IMR-90 (cell line): Measurements from ENCODE around the gene TIGD1. TPM values are rescaled to one million over a fixed set of nuclear protein-coding genes. Genes with fewer than 3 reads are reported as not detected.

Experiments
- ATAC-seq: fragments of 200-7000 bp; cut with Tn5 transposase; 2 replicates; pipeline ENCODE4 v1.9.1; 2020; ENCODE audit warnings: low read depth, mild to moderate bottlenecking, moderate library complexity
- BruUV-seq: library from RNA; stranded (reverse); fragments of 400-500 nt; replicated peaks from 2 replicates; lab custom pipeline; 2021; lab: Mats Ljungman, UMichigan
- CTCF ChIA-PET: fragments of 300-600 bp; formaldehyde crosslinking; extraction: SDS; loops from one replicate; lab custom pipeline; 2021; ENCODE audit warnings: antibody characterized with exemption; lab: Yijun Ruan, JAX
- POLR2A ChIA-PET: fragments of 300-600 bp; sonication (Branson Sonifier 250); formaldehyde crosslinking; loops from one replicate; lab custom pipeline; 2022; ENCODE audit warnings: antibody characterized with exemption; ENCODE audit not compliant: unreplicated experiment; lab: Charles Lee
- DNase-seq: peaks from one replicate; pipeline ENCODE4 v3.0.0; 2013
- H2AFZ ChIP-seq: replicated peaks from 2 replicates; pipeline ENCODE3; 2013; ENCODE audit warnings: low read length, mild to moderate bottlenecking; ENCODE audit not compliant: poor library complexity
- H2AK5ac ChIP-seq: 2 replicates; pipeline ENCODE4 v1.6.1; 2013; ENCODE audit warnings: low read depth, low read length, inconsistent platforms
- H2AK9ac ChIP-seq: replicated peaks from 2 replicates; pipeline ENCODE3; 2013; ENCODE audit warnings: mild to moderate bottlenecking, low read depth, low read length, moderate library complexity; ENCODE audit not compliant: poor library complexity
- H2BK120ac ChIP-seq: 2 replicates; pipeline ENCODE4 v1.6.1; 2013; ENCODE audit warnings: low read depth, low read length, inconsistent platforms
- H2BK15ac ChIP-seq: 3 replicates; pipeline ENCODE4 v1.6.1; 2013; ENCODE audit warnings: low read depth, low read length, inconsistent platforms
- H2BK20ac ChIP-seq: 2 replicates; pipeline ENCODE4 v1.6.1; 2013; ENCODE audit warnings: low read depth, mild to moderate bottlenecking, inconsistent platforms, low read length, moderate library complexity
- H2BK5ac ChIP-seq: 2 replicates; pipeline ENCODE4 v1.6.1; 2013; ENCODE audit warnings: mild to moderate bottlenecking, low read depth, low read length, inconsistent platforms; ENCODE audit not compliant: poor library complexity, severe bottlenecking
- H3K14ac ChIP-seq: replicated peaks from 2 replicates; pipeline ENCODE4 v1.6.1; 2013; ENCODE audit warnings: low read depth, low read length, inconsistent platforms
- H3K18ac ChIP-seq: 2 replicates; pipeline ENCODE4 v1.6.1; 2013; ENCODE audit warnings: low read depth, low read length, control low read depth
- H3K23ac ChIP-seq: 2 replicates; pipeline ENCODE4 v1.6.1; 2013; ENCODE audit warnings: low read depth, low read length, inconsistent platforms
- H3K27ac ChIP-seq: 2 replicates; pipeline ENCODE4 v1.5.1; 2013; ENCODE audit warnings: mild to moderate bottlenecking, control low read depth, low read length; ENCODE audit not compliant: insufficient read depth
- H3K27me3 ChIP-seq: 2 replicates; pipeline ENCODE4 v1.6.1; 2013; ENCODE audit warnings: low read length; ENCODE audit not compliant: control insufficient read depth, insufficient read depth
- H3K36me3 ChIP-seq: 2 replicates; pipeline ENCODE4 v1.6.1; 2013; ENCODE audit warnings: low read length, mixed read lengths; ENCODE audit not compliant: control insufficient read depth, insufficient read depth
- H3K4ac ChIP-seq: 2 replicates; pipeline ENCODE4 v1.6.1; 2013; ENCODE audit warnings: low read depth, low read length, inconsistent platforms
- H3K4me1 ChIP-seq: 2 replicates; pipeline ENCODE4 v1.6.1; 2013; ENCODE audit warnings: low read length, mixed read lengths; ENCODE audit not compliant: control insufficient read depth, insufficient read depth
- H3K4me2 ChIP-seq: 2 replicates; pipeline ENCODE4 v1.6.1; 2013; ENCODE audit warnings: low read depth, mild to moderate bottlenecking, control low read depth, low read length, moderate library complexity
- H3K4me3 ChIP-seq: 2 replicates; pipeline ENCODE4 v1.5.1; 2013; ENCODE audit warnings: low read depth, mild to moderate bottlenecking, control low read depth, low read length, moderate library complexity; ENCODE audit not compliant: insufficient read depth
- H3K56ac ChIP-seq: 2 replicates; pipeline ENCODE4 v1.6.1; 2013; ENCODE audit warnings: low read length, inconsistent platforms; ENCODE audit not compliant: insufficient read depth; ENCODE audit errors: extremely low read depth
- H3K79me1 ChIP-seq, 2 experiments: 2 replicates each; pipeline ENCODE4 v1.6.1; 2013; ENCODE audit warnings: low read length in 2 of 2, inconsistent platforms in 1 of 2, low read depth in 1 of 2
- H3K9ac ChIP-seq: 2 replicates; pipeline ENCODE4 v1.6.1; 2013; ENCODE audit warnings: low read depth, low read length, control low read depth
- H3K9me1 ChIP-seq: 2 replicates; pipeline ENCODE4 v1.6.1; 2013; ENCODE audit warnings: low read length, inconsistent platforms; ENCODE audit not compliant: insufficient read depth
- H3K9me3 ChIP-seq: 2 replicates; pipeline ENCODE4 v1.6.1; 2013; ENCODE audit warnings: low read length; ENCODE audit not compliant: control insufficient read depth, insufficient read depth
- H4K20me1 ChIP-seq: 2 replicates; pipeline ENCODE4 v1.6.1; 2013; ENCODE audit warnings: low read length, inconsistent platforms; ENCODE audit not compliant: insufficient read depth
- H4K5ac ChIP-seq: 2 replicates; pipeline ENCODE4 v1.6.1; 2013; ENCODE audit warnings: mild to moderate bottlenecking, low read depth, low read length, control low read depth
- H4K8ac ChIP-seq, 2 experiments: 2 replicates each; pipeline ENCODE4 v1.6.1; 2013; ENCODE audit warnings: low read depth in 2 of 2, low read length in 2 of 2, control low read depth in 1 of 2, inconsistent platforms in 1 of 2
- H4K91ac ChIP-seq: 2 replicates; pipeline ENCODE4 v1.6.1; 2013; ENCODE audit warnings: low read depth, low read length, inconsistent platforms; ENCODE audit not compliant: insufficient read depth
- BHLHE40 ChIP-seq: fragments of 150-350 bp; IDR thresholded peaks from 2 replicates; pipeline ENCODE4 v1.6.1; 2016; ENCODE audit warnings: mild to moderate bottlenecking, low read depth, low read length
- CEBPB ChIP-seq: IDR thresholded peaks from 2 replicates; pipeline ENCODE4 v1.6.1; 2012; ENCODE audit warnings: low read depth, low read length, improper control_type of control experiment
- CHD1 ChIP-seq: IDR thresholded peaks from 2 replicates; pipeline ENCODE4 v1.6.1; 2012; ENCODE audit warnings: low read depth, low read length, improper control_type of control experiment
- FOS ChIP-seq: fragments of 150-350 bp; IDR thresholded peaks from 2 replicates; pipeline ENCODE4 v1.6.1; 2016; ENCODE audit warnings: low read depth, low read length
- MAFK ChIP-seq: IDR thresholded peaks from 2 replicates; pipeline ENCODE4 v1.6.1; 2012; ENCODE audit warnings: low read depth, low read length, improper control_type of control experiment
- MAZ ChIP-seq: IDR thresholded peaks from 2 replicates; pipeline ENCODE4 v1.6.1; 2012; ENCODE audit warnings: low read depth, mild to moderate bottlenecking, low read length, improper control_type of control experiment, moderate library complexity, borderline replicate concordance
- MXI1 ChIP-seq: IDR thresholded peaks from 2 replicates; pipeline ENCODE4 v1.6.1; 2012; ENCODE audit warnings: low read depth, mild to moderate bottlenecking, low read length, moderate library complexity, borderline replicate concordance
- NFE2L2 ChIP-seq: fragments of 150-350 bp; IDR thresholded peaks from 2 replicates; pipeline ENCODE4 v1.6.1; 2016; ENCODE audit warnings: low read depth, mild to moderate bottlenecking, low read length
- RAD21 ChIP-seq: IDR thresholded peaks from 2 replicates; pipeline ENCODE4 v1.6.1; 2012; ENCODE audit warnings: low read length, improper control_type of control experiment
- RCOR1 ChIP-seq: IDR thresholded peaks from 2 replicates; pipeline ENCODE4 v1.6.1; 2012; ENCODE audit warnings: mild to moderate bottlenecking, low read length, improper control_type of control experiment; ENCODE audit not compliant: insufficient replicate concordance
- RFX5 ChIP-seq: IDR thresholded peaks from 2 replicates; pipeline ENCODE4 v1.8.0; 2012; ENCODE audit warnings: low read depth, mild to moderate bottlenecking, low read length, moderate library complexity
- WGBS, 2 experiments: methylation state at CpG; one replicate each; pipeline versions ENCODE4 v1.1.5 to v1.1.7; 2013; ENCODE audit warnings: missing lambda C conversion rate in 2 of 2; ENCODE audit not compliant: insufficient read length in 1 of 2; ENCODE audit errors: extremely low coverage in 2 of 2; 5-methylcytosine and 5-hydroxymethylcytosine counted together
- dilution Hi-C: fragments of 300-500 bp; cut with HindIII; formaldehyde crosslinking; loops from one replicate; pipeline ENCODE4 v1.14.3; 2018; ENCODE audit warnings: low sequenced_read_pairs; ENCODE audit not compliant: unreplicated experiment
- in situ Hi-C: fragments of 300-500 bp; cut with MboI; formaldehyde crosslinking; loops from 3 replicates; pipeline ENCODE4 v1.14.3; 2019; ENCODE audit warnings: low sequenced_read_pairs, inconsistent platforms, mixed read lengths
- intact Hi-C: fragments of 100-400 bp; cut with micrococcal nuclease; formaldehyde crosslinking; loops from 2 replicates; pipeline ENCODE4 v1.10.0; 2022
- polyA plus RNA-seq, 3 experiments: library from polyadenylated mRNA; depleted of rRNA; stranded (reverse); fragments of >200 nt; gene quantifications; 2 replicates each; pipeline ENCODE4 v1.2.3, GENCODE V29; 2012; ENCODE audit warnings: low replicate concordance in 1 of 3
- total RNA-seq: library from RNA; depleted of rRNA; stranded (reverse); fragments of >200 nt; gene quantifications from 2 replicates; pipeline ENCODE4 v1.2.3, GENCODE V29; 2012
- TF ChIP-seq, protein P1 (sequence below): fragments of 150-350 bp; IDR thresholded peaks from 2 replicates; pipeline ENCODE4 v1.6.1; 2016; ENCODE audit warnings: low read depth, mild to moderate bottlenecking, low read length, moderate library complexity, borderline replicate concordance
- TF ChIP-seq, protein P2 (sequence below): fragments of 150-350 bp; IDR thresholded peaks from 2 replicates; pipeline ENCODE4 v1.6.1; 2017; ENCODE audit warnings: mild to moderate bottlenecking, antibody characterized with exemption, low read length, low read depth

TIGD1 gene
- total and polyA plus RNA-seq, 2 of the 4 experiments (the other 2 are of a cell fraction): 2.7 to 2.9 TPM

DNA sequence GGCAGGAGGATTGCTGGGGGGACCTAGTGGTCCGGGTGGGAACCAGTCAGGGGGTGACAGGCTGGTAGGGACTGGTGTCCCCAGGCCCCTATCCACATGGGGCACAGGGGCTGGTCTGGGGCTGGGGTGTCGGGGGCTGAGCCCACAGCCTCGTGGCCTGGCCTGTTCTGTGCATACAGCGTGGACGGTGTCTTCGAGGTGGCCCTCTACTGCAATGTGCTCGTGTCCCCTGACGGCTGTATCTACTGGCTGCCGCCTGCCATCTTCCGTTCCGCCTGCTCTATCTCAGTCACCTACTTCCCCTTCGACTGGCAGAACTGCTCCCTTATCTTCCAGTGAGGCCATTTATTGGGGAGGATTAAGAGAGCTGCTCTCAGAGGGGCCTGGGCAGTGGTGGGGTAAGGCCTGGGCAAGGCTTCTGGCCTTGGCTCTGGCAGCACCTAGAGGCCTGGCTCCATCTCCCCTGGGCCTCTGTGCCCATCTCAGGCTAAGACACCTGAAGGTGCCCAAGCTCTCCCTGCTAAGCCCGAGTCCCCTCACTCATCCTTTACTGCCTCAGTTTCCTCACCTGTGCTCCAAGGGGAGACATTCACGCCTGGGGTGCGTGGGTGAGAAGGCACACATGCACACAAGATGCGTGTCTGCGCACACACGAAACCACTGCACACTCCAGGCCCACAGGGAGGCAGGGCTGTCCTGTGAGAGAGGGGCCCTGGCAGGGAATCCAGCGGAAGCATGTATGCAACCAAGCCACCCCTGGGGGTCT lies 9.0 kb downstream of the TIGD1 start (continued):
- no peak for TF ChIP-seq FOS

DNA sequence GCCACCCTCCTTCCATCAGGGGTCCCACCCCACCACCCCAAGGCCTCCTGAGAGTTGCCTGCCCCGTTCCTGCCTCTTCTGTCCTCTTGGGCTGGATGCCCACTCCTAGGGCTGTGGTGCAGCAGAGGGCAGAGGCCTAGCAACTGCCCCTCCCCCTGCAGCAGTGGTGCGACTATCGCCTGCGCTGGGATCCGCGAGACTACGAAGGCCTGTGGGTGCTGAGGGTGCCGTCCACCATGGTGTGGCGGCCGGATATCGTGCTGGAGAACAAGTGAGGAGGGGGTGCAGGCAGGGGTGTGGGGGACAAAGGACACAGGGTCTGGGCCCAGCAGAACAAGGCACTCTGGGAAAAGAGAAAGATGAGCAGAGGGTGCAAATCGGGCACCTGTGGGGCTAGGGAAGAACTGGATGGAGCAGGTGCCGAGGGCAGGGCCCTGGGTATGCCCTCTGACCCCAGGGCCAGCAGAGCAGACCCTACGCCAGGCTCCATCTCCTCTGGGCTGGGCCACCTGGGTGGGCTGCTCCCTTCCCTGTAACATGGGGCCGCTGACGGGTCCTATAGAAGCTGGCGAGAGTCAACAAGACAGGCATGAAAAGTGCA lies 9.8 kb downstream of the TIGD1 start:
- Histone ChIP-seq H2BK120ac (no peak overlapping the region), H4K91ac (no peak overlapping the region), H3K14ac (no peak overlapping the region), H2AK9ac (no peak overlapping the region), H3K9me1 (0 out of 2 replicates have a peak, but pooled peaks cover 5% of the 10 kb centered on the region), H3K79me1 (no peaks in the 10 kb centered on the region), H3K36me3 (0 out of 2 replicates have a peak, but pooled peaks cover 1% of the 10 kb centered on the region), H4K5ac (no peak overlapping the region), H2AK5ac (no peak overlapping the region), H3K4me3 (no peak overlapping the region), H3K4me1 (no peaks in the 10 kb centered on the region; the same call in 1 of the 2 replicates), H3K56ac (no peak overlapping the region), H4K8ac (no peak overlapping the region), H3K18ac (no peak overlapping the region), H4K20me1 (no peaks in the 10 kb centered on the region; the same call in 1 of the 2 replicates), H3K27me3 (peaks cover 17% of the 10 kb centered on the region), H3K27ac (no peak overlapping the region), H2BK20ac (no peak overlapping the region), H2BK5ac (no peak overlapping the region), H3K23ac (no peak overlapping the region), H3K9ac (no peak overlapping the region), H2AFZ (no peak overlapping the region), H3K4ac (no peak overlapping the region), H2BK15ac (no peak overlapping the region), H3K9me3 (peaks cover 6% of the 10 kb centered on the region), H3K4me2 (no peak overlapping the region)
- WGBS, 2 experiments: 90% methylated on average over 7 of the region's 17 CpGs; no CpG with 5 or more reads in 1 of the 2 experiments
- dilution Hi-C loops: no loop called here
- in situ Hi-C loops: no loop called here
- intact Hi-C loops: no loop called here
- ChIA-PET CTCF (no interaction called here), POLR2A (no interaction called here)
- no peak for DNase-seq
- no peak for ATAC-seq
- BruUV-seq: no TSS peak
- TF ChIP-seq, protein P1, sequence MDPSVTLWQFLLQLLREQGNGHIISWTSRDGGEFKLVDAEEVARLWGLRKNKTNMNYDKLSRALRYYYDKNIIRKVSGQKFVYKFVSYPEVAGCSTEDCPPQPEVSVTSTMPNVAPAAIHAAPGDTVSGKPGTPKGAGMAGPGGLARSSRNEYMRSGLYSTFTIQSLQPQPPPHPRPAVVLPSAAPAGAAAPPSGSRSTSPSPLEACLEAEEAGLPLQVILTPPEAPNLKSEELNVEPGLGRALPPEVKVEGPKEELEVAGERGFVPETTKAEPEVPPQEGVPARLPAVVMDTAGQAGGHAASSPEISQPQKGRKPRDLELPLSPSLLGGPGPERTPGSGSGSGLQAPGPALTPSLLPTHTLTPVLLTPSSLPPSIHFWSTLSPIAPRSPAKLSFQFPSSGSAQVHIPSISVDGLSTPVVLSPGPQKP: no peak
- no peak for TF ChIP-seq MAZ
- TF ChIP-seq, protein P2, sequence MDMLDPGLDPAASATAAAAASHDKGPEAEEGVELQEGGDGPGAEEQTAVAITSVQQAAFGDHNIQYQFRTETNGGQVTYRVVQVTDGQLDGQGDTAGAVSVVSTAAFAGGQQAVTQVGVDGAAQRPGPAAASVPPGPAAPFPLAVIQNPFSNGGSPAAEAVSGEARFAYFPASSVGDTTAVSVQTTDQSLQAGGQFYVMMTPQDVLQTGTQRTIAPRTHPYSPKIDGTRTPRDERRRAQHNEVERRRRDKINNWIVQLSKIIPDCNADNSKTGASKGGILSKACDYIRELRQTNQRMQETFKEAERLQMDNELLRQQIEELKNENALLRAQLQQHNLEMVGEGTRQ: no peak
- no peak for TF ChIP-seq RAD21
- TF ChIP-seq CEBPB: no peak
- no peak for TF ChIP-seq MAFK
- TF ChIP-seq RFX5: no peak
- TF ChIP-seq MXI1: no peak
- TF ChIP-seq CHD1: no peak
- no peak for TF ChIP-seq RCOR1
- no peak for TF ChIP-seq BHLHE40
- no peak for TF ChIP-seq NFE2L2
